DMS114 treated with DMSO at 0.1 percent for 48 hours (cell line): ENCODE data around the gene NARS2.
"Not testable (repeated sequence)": the region's sequence is repeated elsewhere in the genome, so short reads cannot be mapped to it uniquely, and the experiment has no call there.

Experiments used
- DNase-seq: peaks from one replicate; lab custom pipeline; 2025; ENCODE audit not compliant: unreplicated experiment; lab: John Stamatoyannopoulos, UW

The NARS2 gene

DNA sequence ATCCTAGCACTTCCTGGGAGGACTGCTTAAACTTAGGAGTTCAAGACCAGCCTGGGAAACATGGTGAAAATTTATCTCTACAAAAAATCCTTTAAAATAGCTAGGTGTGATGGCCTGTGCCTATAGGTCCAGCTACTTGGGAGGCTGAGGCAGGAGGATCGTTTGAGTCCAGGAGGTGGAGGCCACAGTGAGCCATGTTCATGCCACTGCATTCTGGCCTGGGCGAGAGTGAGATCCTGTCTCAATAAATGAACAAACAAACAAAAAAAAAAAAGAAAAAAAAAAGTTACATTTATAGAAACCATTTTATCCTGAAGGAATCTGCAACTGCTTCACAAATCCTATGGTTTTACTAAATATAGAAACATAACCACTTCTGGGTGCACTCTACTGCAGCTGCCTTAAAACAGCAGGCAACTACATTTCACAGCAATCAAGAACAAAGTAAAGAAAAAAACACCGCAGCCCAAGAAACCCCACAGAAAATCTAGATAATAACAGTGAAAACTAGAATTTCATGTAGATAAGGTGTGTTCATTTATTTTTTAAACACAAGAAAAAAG lies 81.2 kb downstream of the NARS2 start:
- DNase-seq: no peak

DNA sequence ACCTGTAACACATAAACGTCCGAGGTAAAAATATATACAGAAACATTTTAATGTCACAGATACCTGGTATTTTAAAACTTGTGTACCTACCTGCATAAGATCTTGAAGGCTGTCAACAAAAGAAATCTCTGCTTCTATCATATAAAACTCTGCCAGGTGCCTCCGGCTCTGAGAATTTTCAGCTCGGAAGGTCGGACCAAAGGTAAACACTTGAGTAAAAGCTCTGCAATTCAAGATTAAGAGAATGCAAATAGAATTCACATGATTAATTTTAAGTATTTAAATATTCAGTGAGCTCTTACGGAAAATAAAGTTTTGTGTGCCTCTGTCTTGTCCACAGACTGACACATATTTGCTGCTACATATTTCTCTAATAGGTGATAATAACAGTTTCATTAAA lies 81.7 kb downstream of the NARS2 start:
- DNase-seq: no peak

DNA sequence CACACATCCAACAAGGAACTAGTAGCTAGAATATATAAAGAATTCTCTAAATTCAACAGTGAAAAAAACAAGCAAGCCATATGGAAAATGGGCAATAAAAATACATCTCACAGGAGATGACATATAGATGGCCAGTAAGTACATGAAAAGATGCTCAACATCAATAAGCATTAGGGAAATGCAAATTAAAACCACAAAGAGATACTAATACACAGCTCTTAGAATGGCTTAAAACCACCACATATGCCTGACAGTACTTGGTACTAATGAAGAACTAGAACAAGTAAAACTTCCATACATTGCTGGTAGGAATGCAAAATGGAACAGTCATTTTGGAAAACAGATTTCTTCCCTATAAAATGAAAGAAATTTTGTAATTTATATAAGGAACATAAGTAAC lies 85.5 kb downstream of the NARS2 start:
- DNase-seq: no peak

DNA sequence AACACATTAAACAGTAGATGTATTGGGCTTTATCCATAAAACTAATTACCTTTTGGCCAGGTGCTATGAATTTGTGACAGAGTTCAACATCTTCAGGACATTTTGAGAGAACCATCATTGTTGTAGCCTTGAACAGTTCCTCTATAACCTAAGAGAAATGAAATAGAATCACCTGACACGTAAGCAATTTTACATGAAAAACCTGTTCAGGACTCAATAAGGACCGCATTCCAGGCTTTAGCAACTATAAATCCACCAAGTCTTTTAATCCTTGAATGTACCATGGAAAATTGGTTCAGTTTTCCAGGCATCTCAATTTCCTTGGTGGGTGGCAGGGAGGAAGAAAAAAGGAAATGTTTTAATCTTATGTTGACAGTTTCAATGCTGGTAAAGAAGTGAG lies 96.1 kb downstream of the NARS2 start:
- no peak for DNase-seq

DNA sequence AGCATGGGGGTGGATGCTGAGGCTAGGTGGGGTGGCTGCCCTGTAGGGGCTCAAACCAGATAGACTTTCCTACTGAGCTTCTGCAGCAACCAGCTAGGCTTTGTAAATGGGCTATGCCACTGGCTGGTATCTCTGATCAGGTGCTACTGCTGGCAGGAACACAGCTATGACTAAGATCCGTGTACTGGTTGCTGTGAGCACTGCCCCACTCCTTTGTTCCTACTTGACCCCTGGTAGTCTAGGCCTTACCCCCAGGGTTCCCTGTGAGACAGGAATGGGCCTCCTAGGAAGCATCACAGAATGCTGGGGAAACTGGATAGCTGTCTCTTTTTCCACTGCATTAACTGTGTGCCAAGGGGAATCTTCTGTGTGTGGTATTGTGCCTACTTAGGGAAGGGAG lies 98.6 kb downstream of the NARS2 start:
- DNase-seq: no peak

DNA sequence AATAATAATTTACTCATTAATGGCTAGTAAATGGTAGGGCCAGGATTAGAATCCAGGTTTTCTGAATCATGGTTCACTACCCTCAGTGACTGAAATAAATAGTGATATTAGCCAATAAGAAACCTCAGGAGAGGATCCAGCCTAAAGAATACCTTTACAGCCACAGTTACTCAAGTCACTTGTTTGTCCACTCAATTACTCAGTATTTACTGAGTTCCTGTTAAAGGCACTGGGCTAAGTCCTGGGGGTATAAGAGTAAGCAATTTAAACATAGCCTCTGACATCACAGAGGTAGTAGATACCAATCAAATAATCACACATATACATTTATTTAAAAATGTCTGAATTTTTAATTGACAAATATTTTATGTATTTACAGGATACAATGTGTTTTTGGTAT lies 100.2 kb downstream of the NARS2 start:
- no peak for DNase-seq

DNA sequence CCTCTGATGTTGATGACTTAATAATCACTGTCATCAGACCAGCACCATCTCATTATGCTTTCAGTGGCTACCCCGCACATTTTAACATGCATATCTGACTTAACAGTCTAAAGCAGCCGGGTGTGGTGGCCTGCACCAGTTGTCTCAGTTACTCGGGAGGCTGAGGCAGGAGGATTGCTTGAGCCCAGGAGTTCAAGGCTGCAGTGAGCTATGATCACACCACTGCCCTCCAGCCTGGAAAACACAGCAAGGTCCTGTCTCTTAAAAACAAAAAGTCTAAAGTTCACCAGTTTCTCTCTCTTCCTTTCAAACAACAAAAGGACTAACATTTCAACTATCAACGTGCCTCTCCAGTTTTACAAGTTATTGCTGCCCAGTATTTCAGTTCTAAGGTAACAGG lies 101.8 kb downstream of the NARS2 start:
- DNase-seq: no peak

DNA sequence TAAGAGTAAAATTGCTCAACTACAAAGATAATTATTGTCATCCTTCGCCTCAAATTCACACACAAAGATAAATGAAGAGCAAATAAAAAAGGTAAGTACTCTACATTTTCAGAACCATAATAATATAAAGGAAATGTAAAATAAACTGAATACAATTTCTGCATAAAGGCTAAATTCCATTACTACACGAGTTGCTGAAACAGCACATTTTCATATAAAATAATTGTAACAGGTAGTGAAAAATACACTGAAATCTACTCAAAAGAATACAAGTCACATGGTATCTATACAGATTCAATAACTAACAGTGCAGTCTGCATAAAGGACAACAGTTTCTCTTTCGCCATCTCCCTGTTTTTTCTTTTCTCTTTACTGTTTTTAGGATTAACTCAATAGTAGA lies 102.3 kb downstream of the NARS2 start:
- no peak for DNase-seq

DNA sequence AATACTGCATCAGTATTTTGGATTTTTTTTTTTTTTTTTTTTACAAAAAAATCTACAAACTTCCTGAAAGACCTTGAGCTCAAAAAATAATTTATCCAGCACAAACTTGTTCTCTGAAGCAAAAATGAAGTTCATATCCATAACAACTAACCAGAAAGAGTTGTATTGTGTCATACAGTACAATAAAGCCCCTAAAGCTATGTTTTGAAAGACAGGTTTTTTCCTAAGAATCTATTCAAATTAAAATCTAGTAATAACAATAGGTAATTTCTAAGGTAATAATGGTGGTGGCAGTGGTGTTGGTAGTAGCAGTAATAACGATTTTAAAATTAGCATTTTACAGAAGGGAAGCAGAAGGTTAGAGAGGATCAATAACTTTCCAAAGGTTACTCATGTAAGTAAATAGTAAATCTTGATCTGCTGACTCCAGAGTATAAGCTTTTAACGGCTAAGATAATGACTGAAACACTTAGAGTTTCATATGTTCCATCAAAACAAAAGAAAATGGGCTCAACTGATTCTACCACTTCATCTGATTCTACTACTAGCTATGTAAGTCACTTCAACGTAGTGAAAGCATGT lies 103.7 kb downstream of the NARS2 start:
- no peak for DNase-seq

GRCh38 chr11:78469896-78470295 lies 104.8 kb downstream of the NARS2 start:
- DNase-seq: no peak

DNA sequence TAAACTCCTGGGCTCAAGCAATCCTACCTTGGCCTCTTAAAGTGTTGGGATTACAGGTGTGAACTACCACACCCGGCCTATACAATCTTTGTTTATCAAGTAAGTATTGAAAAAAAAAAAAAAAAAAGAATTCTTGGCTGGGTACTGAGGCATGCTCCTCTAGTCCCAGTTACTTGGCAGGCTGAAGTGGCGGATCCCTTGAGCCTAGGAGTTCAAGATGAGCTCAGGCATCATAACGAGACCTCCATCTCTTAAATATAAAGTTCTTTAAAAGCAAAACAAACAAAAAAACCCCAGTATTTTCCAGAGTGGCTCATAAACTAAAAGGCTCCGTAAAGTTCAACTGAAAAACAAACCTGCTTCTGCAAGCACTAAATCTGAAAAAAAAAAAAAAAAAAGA lies 106.7 kb downstream of the NARS2 start:
- DNase-seq: no peak

GRCh38 chr11:78467370-78467769 lies 107.3 kb downstream of the NARS2 start:
- no peak for DNase-seq

- DNase-seq: no peak
These were observed 109.3 kb downstream of the NARS2 start for GRCh38 chr11:78465169-78465942.

DNA sequence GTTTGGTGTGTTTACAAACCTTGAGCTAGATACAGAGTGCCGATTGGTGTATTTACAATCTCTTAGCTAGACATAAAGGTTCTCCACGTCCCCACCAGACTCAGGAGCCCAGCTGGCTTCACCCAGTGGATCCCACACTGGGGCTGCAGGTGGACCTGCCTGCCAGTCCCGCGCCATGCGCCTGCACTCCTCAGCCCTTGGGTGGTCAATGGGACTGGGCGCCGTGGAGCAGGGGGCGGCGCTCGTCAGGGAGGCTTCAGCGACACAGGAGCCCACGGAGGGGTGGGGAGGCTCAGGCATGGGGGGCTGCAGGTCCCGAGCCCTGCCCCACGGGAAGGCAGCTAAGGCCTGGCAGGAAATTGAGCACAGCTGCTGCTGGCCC lies 109.9 kb downstream of the NARS2 start:
- DNase-seq: not testable (repeated sequence)

DNA sequence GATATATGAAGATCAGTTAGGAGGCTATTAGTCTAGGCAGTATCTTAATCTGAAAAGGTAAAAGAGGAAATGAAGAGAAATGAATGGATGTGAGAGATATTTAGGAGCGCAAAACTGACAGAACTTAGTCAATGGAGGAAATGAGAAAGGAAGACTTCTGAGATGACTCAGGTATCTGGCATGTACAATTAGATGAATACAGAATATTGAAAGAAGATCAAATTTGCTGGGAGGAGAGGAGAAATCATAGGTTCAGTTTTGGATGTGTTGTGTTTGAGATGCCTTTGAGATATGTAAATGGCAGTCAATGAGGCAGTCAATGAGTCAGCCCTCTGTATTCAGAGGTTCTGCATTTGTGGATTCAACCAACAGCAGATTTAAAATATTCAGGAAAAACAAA lies 114.2 kb downstream of the NARS2 start:
- DNase-seq: no peak

GRCh38 chr11:78459738-78460137 lies 114.9 kb downstream of the NARS2 start:
- no peak for DNase-seq

- DNase-seq: no peak
These were observed 117.2 kb downstream of the NARS2 start for GRCh38 chr11:78457448-78457847.

GRCh38 chr11:78453140-78453935 lies 121.3 kb downstream of the NARS2 start:
- DNase-seq: no peak

- DNase-seq: no peak
These were observed 123.1 kb downstream of the NARS2 start for GRCh38 chr11:78451371-78452150.

DNA sequence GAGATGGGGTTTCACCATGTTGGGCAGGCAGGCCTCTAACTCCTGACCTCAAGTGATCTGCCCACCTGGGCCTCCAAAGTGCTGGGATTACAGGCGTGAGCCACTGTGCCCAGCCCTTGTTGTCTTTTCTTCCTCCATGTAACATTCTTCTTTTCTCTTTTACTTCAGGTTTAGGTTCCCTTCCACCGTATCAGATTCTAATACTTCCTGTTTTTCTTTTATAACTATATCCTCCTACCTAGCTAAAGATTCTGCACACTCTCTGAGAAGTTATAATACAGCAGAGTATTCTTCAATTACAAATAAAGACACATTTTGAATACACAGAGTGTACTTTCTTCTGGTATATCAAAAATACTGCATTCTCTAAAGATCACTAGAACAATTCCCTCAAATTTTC lies 123.8 kb downstream of the NARS2 start:
- DNase-seq: no peak

DNA sequence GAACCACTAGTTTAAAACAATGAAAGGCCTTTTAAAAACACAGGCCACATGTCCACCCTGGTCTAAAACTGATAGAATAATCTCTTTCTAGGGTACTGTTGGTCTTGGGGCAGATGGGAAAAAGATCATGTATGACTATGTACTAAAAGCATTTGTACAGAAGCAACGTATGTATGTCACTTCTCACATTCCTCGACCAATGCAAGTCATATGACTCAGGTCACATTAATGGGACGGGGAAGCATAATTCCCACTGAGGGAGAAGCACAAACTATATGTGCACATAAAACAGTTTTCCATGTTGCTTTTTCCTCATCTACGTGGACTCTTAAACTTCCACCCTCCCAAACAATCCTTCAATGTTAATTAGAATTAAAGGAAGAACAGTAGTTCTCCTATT lies 124.8 kb downstream of the NARS2 start:
- DNase-seq: no peak
